Activated CD4-positive, alpha-beta memory T cell treated with anti-CD3 and anti-CD28 coated beads for 36 hours (primary cell): ENCODE measurements around the gene BCR. TPM values are rescaled to one million over a fixed set of nuclear protein-coding genes. Genes with fewer than 3 reads are reported as not detected.
A peak's percentile ranks its signal among the peaks of the same experiment; 100 is the strongest.

ENCODE experiments used
- CTCF ChIA-PET: fragments of 350-600 bp; sonication (Branson Sonifier 250); formaldehyde crosslinking; loops from one replicate; lab custom pipeline; 2021; ENCODE audit warnings: antibody characterized with exemption, inconsistent platforms; lab: Charles Lee
- POLR2A ChIA-PET: fragments of 350-600 bp; sonication (Branson Sonifier 250); formaldehyde crosslinking; loops from one replicate; lab custom pipeline; 2021; ENCODE audit warnings: antibody characterized with exemption; lab: Charles Lee
- DNase-seq: peaks from one replicate; pipeline ENCODE4 v3.0.0-alpha.2; 2020
- H3K27ac Mint-ChIP-seq: one replicate; pipeline ENCODE4 v1.8.0; 2021; ENCODE audit warnings: mixed read lengths
- H3K27me3 Mint-ChIP-seq: one replicate; pipeline ENCODE4 v1.8.0; 2021; ENCODE audit warnings: mixed read lengths
- H3K36me3 Mint-ChIP-seq: one replicate; pipeline ENCODE4 v1.8.0; 2021; ENCODE audit warnings: mixed read lengths
- H3K4me1 Mint-ChIP-seq: one replicate; pipeline ENCODE4 v1.8.0; 2021; ENCODE audit warnings: low read depth, mixed read lengths
- H3K4me3 Mint-ChIP-seq: one replicate; pipeline ENCODE4 v1.8.0; 2021; ENCODE audit warnings: mild to moderate bottlenecking, mixed read lengths
- H3K9me3 Mint-ChIP-seq: one replicate; pipeline ENCODE4 v1.8.0; 2021; ENCODE audit warnings: mixed read lengths
- intact Hi-C: fragments of 100-400 bp; cut with micrococcal nuclease; formaldehyde crosslinking; loops from one replicate; pipeline ENCODE4 v1.15.1; 2023
- total RNA-seq, 2 experiments: library from RNA; stranded (reverse); gene quantifications; one replicate each; pipeline ENCODE4 v1.2.3, GENCODE V29; 2021

Gene BCR
- total RNA-seq, 2 experiments from 2014 or later: 60.4 to 69.0 TPM

DNA sequence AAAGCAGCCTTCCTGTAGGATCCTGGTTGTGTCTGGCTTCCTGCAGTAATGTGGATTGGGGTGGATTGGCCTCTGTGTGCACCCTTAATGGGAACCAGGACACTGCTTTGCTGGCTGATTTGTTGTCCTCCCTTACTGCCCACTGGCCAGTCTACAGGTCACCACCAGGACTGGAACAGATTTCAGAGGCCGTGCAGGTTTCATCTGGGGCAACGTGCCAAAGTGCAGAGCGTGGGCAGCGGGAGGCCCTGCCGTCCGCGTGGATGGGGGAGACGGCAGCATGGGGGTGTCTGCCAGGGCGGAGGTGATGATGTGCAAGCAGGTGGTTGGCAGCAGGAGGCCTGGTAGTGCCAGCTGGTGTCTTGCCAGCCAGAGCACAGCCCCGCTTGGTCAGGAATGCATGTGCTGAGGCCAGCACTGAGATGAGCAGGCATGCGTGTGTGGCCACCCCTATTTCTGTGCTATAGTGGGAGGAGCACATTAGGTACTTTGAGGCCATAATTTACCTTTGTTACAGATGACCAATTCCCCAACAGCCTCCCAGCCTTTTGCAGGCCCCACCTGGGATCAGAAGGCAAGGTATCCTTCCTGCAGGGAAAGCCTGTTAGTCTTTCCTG lies 24.3 kb downstream of the BCR start:
- CTCF ChIA-PET: interaction anchor here (1.7 kb wide), 1 partner anchor 77 kb away, joined by 6 read pairs; no protein-coding TSS in a partner anchor
- intact Hi-C loops: no loop called here
- Mint-ChIP-seq H3K4me1 (peaks cover 29% of the 10 kb centered on the region), H3K4me3 (no peak overlapping the region), H3K9me3 (no peaks in the 10 kb centered on the region), H3K27me3 (no peaks in the 10 kb centered on the region), H3K36me3 (peaks cover 14% of the 10 kb centered on the region), H3K27ac (peak overlapping the region; percentile 18)
- no peak for DNase-seq
- POLR2A ChIA-PET: interaction anchor here (0.6 to 0.7 kb wide), 2 partner anchors 39 to 528 kb away, joined by 3 to 4 read pairs; no protein-coding TSS in a partner anchor

DNA sequence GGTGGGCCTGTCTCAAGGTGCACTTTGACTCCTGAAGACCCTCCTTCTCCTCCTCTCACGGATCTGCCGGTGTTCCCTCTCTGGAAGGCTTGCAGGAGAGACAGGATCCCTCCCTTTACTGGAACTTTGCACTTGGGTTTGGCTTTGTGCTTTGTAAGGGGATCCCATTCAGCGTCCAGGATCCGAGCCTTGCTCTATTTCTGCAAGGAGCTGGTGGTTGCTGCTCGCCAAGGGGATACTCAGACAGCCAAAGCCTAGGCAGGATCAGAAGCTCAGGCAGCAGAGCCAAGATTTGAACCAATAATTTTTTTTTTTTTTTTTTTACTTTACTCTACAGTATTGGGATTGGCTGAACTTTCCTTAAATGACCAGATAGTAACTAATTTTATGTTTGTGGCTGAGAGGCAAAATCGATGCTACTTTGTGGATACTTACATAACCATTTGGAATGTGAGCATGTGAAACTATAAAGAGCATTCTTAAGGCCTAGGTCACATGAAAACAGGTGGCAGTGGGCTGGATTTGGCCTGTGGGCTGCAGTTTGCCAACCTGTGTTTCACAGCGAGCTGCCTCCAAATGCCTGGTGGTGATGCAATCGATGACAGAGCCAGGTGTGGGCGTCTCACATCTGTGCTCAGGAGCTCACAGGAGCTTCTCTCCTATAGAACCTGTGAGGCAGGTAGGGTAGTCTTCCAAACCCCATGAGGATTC lies 25.2 kb downstream of the BCR start:
- intact Hi-C loops: no loop called here
- Mint-ChIP-seq H3K36me3 (peaks cover 14% of the 10 kb centered on the region), H3K27me3 (no peaks in the 10 kb centered on the region), H3K4me1 (peaks cover 25% of the 10 kb centered on the region), H3K9me3 (no peaks in the 10 kb centered on the region), H3K27ac (peak overlapping the region; percentile 13), H3K4me3 (no peak overlapping the region)
- no peak for DNase-seq
- POLR2A ChIA-PET: interaction anchor here (0.6 to 0.7 kb wide), 2 partner anchors 38 to 529 kb away, joined by 3 to 4 read pairs; no protein-coding TSS in a partner anchor
- CTCF ChIA-PET: interaction anchor here (1.7 kb wide), 1 partner anchor 77 kb away, joined by 6 read pairs; no protein-coding TSS in a partner anchor

DNA sequence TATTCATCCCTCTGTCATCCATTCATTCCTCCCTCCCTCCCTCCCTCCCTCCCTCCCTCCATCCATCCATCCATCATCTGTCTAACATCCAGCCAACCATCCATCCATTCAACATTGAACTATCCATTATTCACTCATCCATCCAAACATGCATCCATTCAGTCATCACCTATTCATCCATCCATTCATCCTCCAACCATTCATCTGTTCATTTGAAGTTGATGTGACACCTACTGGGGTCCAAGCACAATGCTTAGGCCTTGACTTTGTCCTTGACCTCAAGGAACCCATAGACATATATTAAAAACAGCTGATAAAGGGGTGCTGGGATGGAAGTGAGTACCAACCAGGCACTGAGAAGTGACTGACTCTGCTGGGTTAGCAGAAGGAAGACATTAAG lies 26.6 kb downstream of the BCR start:
- ChIA-PET CTCF (interaction anchor here (0.6 to 1.2 kb wide), 2 partner anchors 27 to 84 kb away, joined by 3 read pairs; no protein-coding TSS in a partner anchor), POLR2A (no interaction called here)
- intact Hi-C loops: no loop called here
- peaks cover 26% of the 10 kb centered on the region for H3K4me1 Mint-ChIP-seq
- H3K27ac Mint-ChIP-seq: no peak overlapping the region
- peaks cover 14% of the 10 kb centered on the region for H3K36me3 Mint-ChIP-seq
- no peak overlapping the region for H3K4me3 Mint-ChIP-seq
- H3K27me3 Mint-ChIP-seq: no peaks in the 10 kb centered on the region
- H3K9me3 Mint-ChIP-seq: no peaks in the 10 kb centered on the region
- no peak for DNase-seq

DNA sequence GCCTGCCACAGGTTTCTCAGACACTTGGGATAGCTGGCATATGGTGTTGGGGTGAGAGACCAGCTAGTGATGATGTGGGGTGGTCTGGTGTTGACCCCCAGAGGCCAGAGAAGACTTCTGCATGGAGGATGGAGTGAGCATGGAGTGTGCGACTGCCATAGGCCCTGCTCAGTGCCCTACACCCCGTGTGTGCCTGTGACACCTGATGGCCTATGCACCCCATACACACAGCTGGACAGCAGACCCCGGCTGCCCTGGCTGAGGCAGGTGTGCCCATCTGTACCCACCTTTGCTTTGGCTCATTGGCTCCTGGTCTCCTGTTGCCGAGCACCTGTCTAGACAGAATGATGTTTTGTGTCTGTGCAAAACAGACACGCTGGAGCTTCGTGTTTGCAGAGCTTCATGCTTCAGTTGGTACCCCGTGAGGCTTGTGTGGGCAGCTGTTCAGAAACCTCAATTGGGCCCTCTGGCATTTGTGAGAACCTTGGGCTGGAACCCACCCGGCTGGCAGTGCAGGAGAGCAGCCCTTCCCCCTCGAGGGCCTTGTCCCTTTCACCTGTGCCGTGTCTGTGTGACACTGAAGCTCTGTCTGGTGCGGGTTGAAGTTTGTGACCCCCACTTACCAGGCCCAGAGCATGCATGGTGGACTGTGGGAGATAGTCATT lies 27.6 kb downstream of the BCR start:
- Mint-ChIP-seq H3K4me3 (no peak overlapping the region), H3K9me3 (no peaks in the 10 kb centered on the region), H3K27me3 (no peaks in the 10 kb centered on the region), H3K36me3 (peaks cover 14% of the 10 kb centered on the region), H3K27ac (no peak overlapping the region), H3K4me1 (peaks cover 29% of the 10 kb centered on the region)
- CTCF ChIA-PET: no interaction called here
- intact Hi-C loops: no loop called here
- POLR2A ChIA-PET: no interaction called here
- DNase-seq: no peak

DNA sequence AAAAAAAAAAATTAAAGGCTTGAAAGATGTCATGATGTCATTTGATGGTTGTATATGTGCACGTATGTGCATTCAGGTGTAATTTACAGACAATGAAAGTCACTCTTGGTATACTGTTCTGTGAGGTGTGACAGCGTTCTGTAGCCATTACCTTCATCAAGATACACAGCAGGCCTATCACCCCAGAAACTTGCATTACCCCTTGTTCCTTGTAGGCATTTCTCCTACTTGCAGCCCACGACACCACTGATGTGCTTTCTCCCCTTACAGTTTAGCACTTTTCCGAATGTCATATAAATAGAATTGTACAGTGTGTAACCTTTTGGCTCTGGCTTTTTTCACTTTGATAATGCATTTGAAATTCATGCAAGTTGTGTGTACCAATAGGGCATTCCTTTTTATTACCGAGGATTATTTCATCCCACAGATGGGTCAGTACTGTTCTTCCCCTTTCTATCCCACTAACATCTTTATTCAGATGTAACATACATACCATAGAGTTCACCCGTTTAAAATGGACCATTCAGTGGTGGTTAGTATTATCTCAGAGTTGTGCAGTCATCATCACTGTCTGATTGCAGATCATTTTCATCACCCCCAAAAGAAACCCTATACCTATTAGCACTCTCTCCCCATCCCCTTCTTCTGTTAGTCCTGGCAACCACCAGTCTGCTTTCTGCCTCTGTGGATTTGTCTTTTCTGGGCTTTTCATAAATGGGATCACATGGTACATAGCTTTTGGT lies 30.3 kb downstream of the BCR start:
- no peak overlapping the region for H3K4me3 Mint-ChIP-seq
- ChIA-PET CTCF (interaction anchor here (1.1 kb wide), 1 partner anchor 175 kb away, joined by 3 read pairs; no protein-coding TSS in a partner anchor), POLR2A (no interaction called here)
- peaks cover 47% of the 10 kb centered on the region for H3K4me1 Mint-ChIP-seq
- H3K36me3 Mint-ChIP-seq: peaks cover 10% of the 10 kb centered on the region
- H3K27me3 Mint-ChIP-seq: no peaks in the 10 kb centered on the region
- H3K27ac Mint-ChIP-seq: peak overlapping the region; percentile 6
- no peaks in the 10 kb centered on the region for H3K9me3 Mint-ChIP-seq
- intact Hi-C loops: no loop called here
- no peak for DNase-seq

DNA sequence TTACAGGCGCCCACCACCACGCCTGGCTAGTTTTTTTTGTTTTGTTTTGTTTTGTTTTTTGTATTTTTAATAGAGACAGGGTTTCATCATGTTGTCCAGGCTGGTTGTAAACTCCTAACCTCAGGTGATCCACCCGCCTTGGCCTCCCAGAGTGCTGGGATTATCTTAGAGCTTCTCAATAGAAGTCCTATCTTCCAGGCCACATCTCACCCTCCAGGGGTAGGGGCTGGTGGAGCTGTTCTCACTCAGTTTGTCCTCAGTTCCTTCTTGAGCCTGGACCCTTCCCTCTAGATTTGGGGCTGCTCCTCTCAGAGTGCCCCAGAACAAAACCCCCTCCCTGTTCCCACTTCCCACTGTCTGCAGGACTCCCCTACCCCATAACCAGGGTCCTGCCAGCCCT lies 31.3 kb downstream of the BCR start:
- peaks cover 9% of the 10 kb centered on the region for H3K36me3 Mint-ChIP-seq
- no peak for DNase-seq
- H3K4me3 Mint-ChIP-seq: no peak overlapping the region
- ChIA-PET POLR2A (no interaction called here), CTCF (interaction anchor here (1.3 kb wide), 1 partner anchor 70 kb away, joined by 5 read pairs; no protein-coding TSS in a partner anchor)
- no peaks in the 10 kb centered on the region for H3K9me3 Mint-ChIP-seq
- peaks cover 55% of the 10 kb centered on the region for H3K4me1 Mint-ChIP-seq
- peak overlapping the region; percentile 7 for H3K27ac Mint-ChIP-seq
- H3K27me3 Mint-ChIP-seq: no peaks in the 10 kb centered on the region
- intact Hi-C loops: no loop called here

DNA sequence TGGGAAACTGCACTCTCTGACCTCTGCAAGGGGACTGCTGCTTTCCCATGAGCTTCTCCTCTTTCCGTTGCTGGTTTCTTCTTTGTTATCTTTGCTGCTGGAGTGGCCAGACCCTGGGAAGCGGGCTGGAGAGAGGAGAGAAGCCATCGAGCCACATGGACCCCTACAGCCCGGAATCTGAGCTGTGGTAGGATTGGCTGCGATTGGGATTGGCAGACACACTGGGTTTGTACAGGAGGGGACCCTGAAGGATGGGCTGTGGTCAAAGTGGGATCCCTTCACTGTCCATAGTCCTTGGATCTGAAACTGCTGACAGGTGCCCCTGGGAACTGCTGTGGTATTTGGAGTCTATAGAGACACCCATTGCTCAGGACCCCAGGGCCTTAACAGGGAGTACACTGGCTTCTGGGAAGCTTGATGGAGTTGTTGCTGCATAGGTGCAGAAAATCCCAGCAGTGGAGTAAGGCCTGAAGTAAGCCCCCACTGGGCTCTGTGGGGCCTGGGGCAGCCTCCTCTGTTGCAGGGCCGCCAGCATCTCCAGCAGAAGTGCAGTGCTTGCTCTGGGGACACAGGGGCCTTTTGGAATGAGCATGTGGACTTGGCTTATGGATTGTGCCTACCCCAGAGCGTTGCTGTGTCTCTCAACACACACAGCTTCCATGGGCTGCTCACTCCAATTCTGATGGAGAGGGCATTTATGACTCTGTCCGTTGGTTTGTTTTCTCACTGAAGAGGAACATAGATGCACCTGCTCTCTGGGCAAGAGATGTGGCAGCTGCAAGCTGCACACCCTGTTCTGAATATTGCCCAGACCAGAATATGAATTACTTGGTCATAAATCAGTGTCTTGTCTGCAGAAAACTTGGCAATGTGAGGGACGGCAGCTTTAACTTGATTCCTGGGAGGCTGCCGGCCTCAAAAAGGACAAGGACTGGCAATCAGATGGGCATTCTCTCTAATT lies 32.0 kb downstream of the BCR start:
- H3K27me3 Mint-ChIP-seq: no peaks in the 10 kb centered on the region
- ChIA-PET POLR2A (no interaction called here), CTCF (interaction anchor here (1.3 kb wide), 1 partner anchor 69 kb away, joined by 5 read pairs; no protein-coding TSS in a partner anchor)
- no peak for DNase-seq
- H3K4me3 Mint-ChIP-seq: no peak overlapping the region
- peak overlapping the region; percentile 13 for H3K27ac Mint-ChIP-seq
- intact Hi-C loops: no loop called here
- H3K9me3 Mint-ChIP-seq: no peaks in the 10 kb centered on the region
- H3K36me3 Mint-ChIP-seq: peaks cover 4% of the 10 kb centered on the region
- H3K4me1 Mint-ChIP-seq: peaks cover 57% of the 10 kb centered on the region

DNA sequence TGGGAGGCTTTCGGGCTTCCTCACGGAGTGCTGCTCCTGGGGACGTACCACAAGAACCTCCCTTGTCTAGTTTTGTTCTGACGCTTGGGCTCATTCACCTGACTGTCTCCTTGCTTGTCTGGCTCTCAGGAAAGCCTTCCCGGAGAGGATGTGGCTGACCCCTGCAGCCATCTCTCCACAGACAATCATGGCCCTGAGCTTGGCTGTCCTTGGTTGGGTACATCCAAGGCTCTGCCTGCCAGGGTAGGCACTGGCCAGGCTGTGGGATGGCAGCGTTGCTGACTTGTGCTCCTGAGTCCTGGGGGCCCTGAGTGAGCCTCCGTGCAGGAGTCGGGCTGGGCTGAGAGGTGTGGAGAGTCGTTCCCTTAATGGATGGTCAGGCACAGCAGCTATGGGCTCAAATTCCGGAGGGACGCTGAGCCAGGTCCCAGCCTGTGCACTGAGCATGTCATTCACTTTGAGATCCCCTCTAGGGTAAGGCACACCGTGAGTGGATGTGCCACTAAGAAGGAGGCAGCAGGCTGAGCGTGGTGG lies 32.8 kb downstream of the BCR start:
- peaks cover 3% of the 10 kb centered on the region for H3K36me3 Mint-ChIP-seq
- ChIA-PET POLR2A (no interaction called here), CTCF (no interaction called here)
- no peaks in the 10 kb centered on the region for H3K27me3 Mint-ChIP-seq
- intact Hi-C loops: no loop called here
- no peaks in the 10 kb centered on the region for H3K9me3 Mint-ChIP-seq
- no peak overlapping the region for H3K4me3 Mint-ChIP-seq
- H3K27ac Mint-ChIP-seq: peak overlapping the region; percentile 13
- H3K4me1 Mint-ChIP-seq: peaks cover 63% of the 10 kb centered on the region
- DNase-seq: no peak

DNA sequence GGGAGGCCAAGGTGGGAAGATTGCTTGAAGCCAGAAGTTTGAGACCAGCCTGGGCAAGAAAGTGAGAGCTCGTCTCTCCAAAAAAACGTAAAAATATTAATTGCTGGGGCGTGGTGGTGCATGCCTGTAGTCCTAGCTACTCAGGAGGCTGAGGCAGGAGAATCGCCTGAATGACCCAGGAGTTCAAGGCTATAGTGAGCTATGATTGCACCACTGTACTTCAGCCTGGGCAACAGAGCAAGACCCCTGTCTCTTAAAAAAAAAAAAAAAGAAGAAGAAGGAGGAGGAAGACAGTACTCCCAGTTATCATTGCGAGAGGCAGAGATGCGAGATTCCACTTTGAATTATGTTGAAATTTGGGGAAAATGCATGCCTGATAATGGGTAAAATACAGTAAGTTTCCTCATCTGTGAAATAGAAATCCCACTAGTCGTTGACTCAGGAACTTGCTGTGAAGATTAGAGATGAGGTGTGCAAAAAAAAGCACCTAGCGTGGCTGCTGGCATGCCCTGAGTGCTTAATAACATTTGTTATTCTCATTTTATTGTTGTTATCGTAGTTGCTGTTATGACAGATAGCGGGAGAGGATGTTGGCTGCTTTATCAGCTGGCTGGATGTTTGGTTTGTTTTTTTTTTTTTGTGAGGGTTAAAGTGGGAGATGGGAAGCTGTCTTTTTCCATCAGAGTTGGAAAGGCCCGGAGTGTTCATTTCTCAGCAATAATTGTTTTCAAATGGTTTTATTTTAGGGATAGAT lies 33.4 kb downstream of the BCR start:
- POLR2A ChIA-PET: no interaction called here
- H3K4me1 Mint-ChIP-seq: peaks cover 69% of the 10 kb centered on the region
- H3K9me3 Mint-ChIP-seq: no peaks in the 10 kb centered on the region

DNA sequence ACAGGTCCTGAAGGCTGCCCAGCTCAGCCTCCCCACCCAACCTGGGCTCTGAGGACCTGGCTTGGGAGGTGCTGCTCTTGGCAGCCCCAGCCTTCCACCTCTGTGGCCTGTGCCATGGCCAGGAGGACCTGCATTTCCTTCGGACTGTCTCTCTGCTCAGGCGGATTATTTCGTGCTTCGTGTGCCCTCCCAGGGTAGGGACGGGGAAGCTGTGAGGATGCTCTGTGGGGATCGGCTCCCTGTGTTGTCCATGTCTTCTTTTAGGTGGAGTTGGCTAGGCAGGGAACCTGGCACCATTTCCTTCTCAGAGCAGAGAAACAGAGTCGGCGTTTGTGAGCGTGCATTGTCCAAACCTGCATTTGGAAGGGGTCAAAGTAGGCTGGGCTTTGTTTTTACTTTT lies 34.1 kb downstream of the BCR start:
- no peak for DNase-seq
- H3K9me3 Mint-ChIP-seq: no peaks in the 10 kb centered on the region
- intact Hi-C loops: no loop called here
- POLR2A ChIA-PET: no interaction called here
- CTCF ChIA-PET: interaction anchor here (0.8 to 0.9 kb wide), 2 partner anchors 40 to 41 kb away, joined by 3 to 4 read pairs; no protein-coding TSS in a partner anchor
- no peaks in the 10 kb centered on the region for H3K27me3 Mint-ChIP-seq
- H3K4me1 Mint-ChIP-seq: peaks cover 75% of the 10 kb centered on the region
- no peak overlapping the region for H3K4me3 Mint-ChIP-seq
- peak overlapping the region; percentile 36 for H3K27ac Mint-ChIP-seq
- peaks cover 3% of the 10 kb centered on the region for H3K36me3 Mint-ChIP-seq

More for the DNA sequence above, 33.4 kb downstream of the BCR start:
- DNase-seq: no peak
- H3K36me3 Mint-ChIP-seq: peaks cover 3% of the 10 kb centered on the region
- intact Hi-C loops: no loop called here
- no peaks in the 10 kb centered on the region for H3K27me3 Mint-ChIP-seq
- CTCF ChIA-PET: interaction anchor here (0.8 to 0.9 kb wide), 2 partner anchors 40 to 41 kb away, joined by 3 to 4 read pairs; no protein-coding TSS in a partner anchor
- H3K27ac Mint-ChIP-seq: peak overlapping the region; percentile 36
- H3K4me3 Mint-ChIP-seq: no peak overlapping the region
